ENCODE measurements around the gene TGFB2.

The TGFB2 gene

GRCh38 chr1:218390618-218391017 is 45.5 kb downstream of the TGFB2 start:
- no peak for DNase-seq (ENCODE audit: low spot score)

- DNase-seq (ENCODE audit: low spot score) = no peak
These were observed 47.6 kb downstream of the TGFB2 start for GRCh38 chr1:218392780-218393179.

GRCh38 chr1:218394416-218394815 is 49.3 kb downstream of the TGFB2 start:
- DNase-seq (ENCODE audit: low spot score) = no peak

- no peak for DNase-seq (ENCODE audit: low spot score)
These were observed 49.9 kb downstream of the TGFB2 start for GRCh38 chr1:218394989-218395388.

GRCh38 chr1:218395916-218396315 is 50.8 kb downstream of the TGFB2 start:
- DNase-seq (ENCODE audit: low spot score) = no peak

GRCh38 chr1:218397752-218398339 is 52.7 kb downstream of the TGFB2 start:
- no peak for DNase-seq (ENCODE audit: low spot score)

- DNase-seq (ENCODE audit: low spot score) = no peak
These were observed 55.5 kb downstream of the TGFB2 start for GRCh38 chr1:218400624-218401023.

- DNase-seq (ENCODE audit: low spot score) = no peak
These were observed 56.4 kb downstream of the TGFB2 start for GRCh38 chr1:218401441-218401997.

- no peak for DNase-seq (ENCODE audit: low spot score)
These were observed 57.1 kb downstream of the TGFB2 start for GRCh38 chr1:218401998-218402785.

- DNase-seq (ENCODE audit: low spot score) = no peak
These were observed 57.6 kb downstream of the TGFB2 start for GRCh38 chr1:218402786-218403120.

GRCh38 chr1:218403300-218403699 is 58.2 kb downstream of the TGFB2 start:
- DNase-seq (ENCODE audit: low spot score) = no peak

- no peak for DNase-seq (ENCODE audit: low spot score)
These were observed 62.5 kb downstream of the TGFB2 start for GRCh38 chr1:218407630-218408029.

GRCh38 chr1:218408135-218408534 is 63.0 kb downstream of the TGFB2 start:
- DNase-seq (ENCODE audit: low spot score) = no peak

GRCh38 chr1:218408942-218409341 is 63.8 kb downstream of the TGFB2 start:
- DNase-seq (ENCODE audit: low spot score) = no peak

GRCh38 chr1:218409946-218410510 is 64.9 kb downstream of the TGFB2 start:
- DNase-seq (ENCODE audit: low spot score) = no peak

- no peak for DNase-seq (ENCODE audit: low spot score)
These were observed 66.0 kb downstream of the TGFB2 start for GRCh38 chr1:218411101-218411500.

GRCh38 chr1:218412171-218412570 is 67.0 kb downstream of the TGFB2 start:
- DNase-seq (ENCODE audit: low spot score) = no peak

GRCh38 chr1:218413179-218413578 is 68.0 kb downstream of the TGFB2 start:
- no peak for DNase-seq (ENCODE audit: low spot score)

- no peak for DNase-seq (ENCODE audit: low spot score)
These were observed 69.1 kb downstream of the TGFB2 start for GRCh38 chr1:218414060-218414728.

GRCh38 chr1:218415726-218416125 is 70.6 kb downstream of the TGFB2 start:
- no peak for DNase-seq (ENCODE audit: low spot score)

GRCh38 chr1:218421531-218421930 is 76.4 kb downstream of the TGFB2 start:
- DNase-seq (ENCODE audit: low spot score) = no peak

- DNase-seq (ENCODE audit: low spot score) = no peak
These were observed 79.4 kb downstream of the TGFB2 start for GRCh38 chr1:218424502-218424901.

Measured in hepatic stellate cell (primary cell).